HK-2 (cell line): ENCODE measurements around the gene KLRC2.
A peak's percentile ranks its signal among the peaks of the same experiment; 100 is the strongest.
"Not testable (repeated sequence)": the region's sequence is repeated elsewhere in the genome, so short reads cannot be mapped to it uniquely, and the experiment has no call there.

Experiments used
- DNase-seq: peaks from one replicate; pipeline ENCODE4 v3.0.0-alpha.2; 2018; ENCODE audit not compliant: unreplicated experiment

The KLRC2 gene

DNA sequence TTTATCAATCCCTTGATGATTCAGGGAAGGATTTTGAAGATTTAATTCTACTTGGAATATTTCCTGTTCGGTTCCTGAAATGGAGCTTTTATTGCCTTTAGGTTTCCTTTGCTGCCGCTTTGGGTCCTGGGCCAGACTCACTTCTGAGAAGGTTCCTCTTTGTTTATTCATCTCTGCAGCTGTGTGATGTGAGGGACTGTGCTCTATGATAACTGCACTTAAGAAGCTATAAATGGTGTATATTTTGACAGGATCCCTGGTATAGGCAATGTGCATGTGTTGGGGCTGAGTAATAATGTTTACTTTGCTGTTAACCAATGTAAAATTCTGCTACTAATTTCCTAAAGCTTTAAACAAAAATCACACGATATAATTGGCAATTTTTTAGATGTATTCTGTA, at the start of gene KLRC2:
TSS of gene KLRC2 (minus strand) at position 195 of the 400 bp plus-strand sequence. CDS start at position 171, 24 bp downstream.
- not testable (repeated sequence) for DNase-seq

DNA sequence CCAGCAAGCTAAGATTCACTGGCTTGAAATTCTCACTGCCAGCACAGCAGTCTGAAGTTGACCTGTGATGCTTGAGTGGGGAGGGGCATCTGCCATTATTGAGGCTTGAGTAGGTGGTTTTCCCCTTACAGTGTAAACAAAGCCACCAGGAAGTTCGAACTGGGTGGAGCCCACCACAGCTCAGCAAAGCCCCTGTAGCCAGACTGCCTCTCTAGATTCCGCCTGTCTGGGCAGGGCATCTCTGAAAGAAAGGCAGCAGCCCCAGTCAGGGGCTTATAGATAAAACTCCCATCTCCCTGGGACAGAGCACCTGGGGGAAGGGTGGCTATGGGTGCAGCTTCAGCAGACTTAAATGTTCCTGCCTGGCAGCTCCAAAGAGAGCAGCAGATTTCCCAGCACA, 46.1 kb upstream of the KLRC2 start:
- not testable (repeated sequence) for DNase-seq

DNA sequence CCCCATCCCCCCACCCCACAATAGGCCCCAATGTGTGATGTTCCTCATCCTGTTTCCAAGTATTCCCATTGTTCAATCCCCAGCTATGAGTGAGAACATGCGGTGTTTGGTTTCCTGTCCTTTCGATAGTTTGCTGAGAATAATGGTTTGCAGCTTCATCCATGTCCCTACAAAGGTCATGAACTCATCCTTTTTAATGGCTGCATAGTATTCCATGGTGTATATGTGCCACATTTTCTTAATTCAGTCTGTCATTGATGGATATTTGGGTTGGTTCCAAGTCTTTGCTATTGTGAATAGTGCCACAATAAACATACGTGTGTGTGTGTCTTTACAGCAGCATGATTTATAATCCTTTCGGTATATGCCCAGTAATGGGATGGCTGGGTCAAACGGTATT, 37.0 kb upstream of the KLRC2 start:
- DNase-seq: not testable (repeated sequence)

DNA sequence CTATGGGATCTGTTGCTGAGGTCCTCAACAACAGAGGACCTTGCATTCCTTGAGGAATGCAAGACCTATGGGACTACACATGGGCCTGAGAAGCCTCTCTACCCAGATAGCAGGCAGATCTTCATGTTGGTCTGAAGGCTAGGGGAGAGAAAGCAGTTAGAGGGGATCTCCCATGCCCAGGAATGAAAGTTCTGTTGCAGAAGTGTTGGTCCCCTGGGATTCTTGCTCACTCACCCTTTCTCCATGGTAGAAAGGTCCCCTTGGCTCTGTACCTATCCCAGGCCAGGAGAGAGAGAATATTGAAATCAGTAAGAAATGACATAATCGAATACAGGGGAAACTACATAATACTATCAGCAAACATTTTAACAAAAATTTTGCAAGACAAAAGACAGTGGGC, 33.9 kb upstream of the KLRC2 start:
- DNase-seq: no peak

DNA sequence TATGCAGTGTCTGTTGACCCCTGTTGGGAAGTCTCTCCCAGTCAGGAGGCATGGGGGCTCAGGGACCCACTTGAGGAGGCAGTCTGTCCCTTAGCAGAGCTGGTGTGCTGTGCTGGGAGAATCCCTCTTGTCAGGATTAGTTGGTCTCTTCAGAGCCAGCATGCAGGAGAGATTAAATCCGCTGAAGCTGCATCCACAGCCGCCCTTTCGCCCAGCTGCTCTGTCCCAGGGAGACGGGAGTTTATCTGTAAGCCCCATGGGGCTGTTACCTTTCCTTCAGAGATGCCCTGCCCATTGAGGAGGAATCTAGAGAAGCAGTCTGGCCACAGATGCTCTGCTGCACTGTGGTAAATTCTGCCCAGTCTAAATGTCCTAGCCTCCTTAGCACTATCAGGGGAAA, 30.5 kb upstream of the KLRC2 start:
- no peak for DNase-seq

DNA sequence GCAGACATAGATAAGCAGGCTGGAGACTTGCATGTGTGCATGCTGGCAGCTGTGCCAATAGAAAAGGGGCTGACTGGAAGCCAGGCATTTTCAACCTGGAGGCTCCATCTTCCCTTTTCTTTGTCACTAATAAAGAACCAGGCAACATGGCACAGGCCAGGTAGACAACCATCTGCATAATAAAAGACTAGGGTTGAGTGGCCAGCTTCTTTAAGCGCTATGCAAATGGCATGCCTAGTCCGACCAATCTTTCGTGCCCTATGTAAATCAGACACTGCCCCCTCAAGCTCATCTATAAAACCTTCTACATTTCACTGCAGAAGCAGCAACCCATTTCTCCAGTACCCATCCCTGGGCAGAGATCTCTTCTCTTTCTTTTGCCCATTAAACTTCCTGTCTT, 21.9 kb upstream of the KLRC2 start:
- DNase-seq: no peak

DNA sequence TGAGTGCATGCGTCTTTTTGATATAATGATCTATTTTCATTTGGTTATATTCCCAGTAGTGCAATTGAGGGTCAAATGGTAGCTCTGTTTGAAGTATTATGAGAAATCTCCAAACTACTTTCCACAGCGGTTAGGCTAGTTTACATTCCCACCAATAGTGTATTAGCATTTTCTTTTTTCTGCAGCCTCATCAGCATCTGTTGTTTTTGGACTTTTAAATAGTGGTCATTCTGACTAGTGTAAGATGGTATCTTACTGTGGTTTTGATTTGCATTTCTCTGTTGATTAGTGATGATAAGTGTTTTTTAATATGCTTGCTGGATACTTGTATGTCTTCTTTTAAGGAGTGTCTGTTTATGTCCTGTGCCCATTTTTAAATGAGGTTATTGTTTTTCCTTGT, 21.0 kb upstream of the KLRC2 start:
- DNase-seq: no peak

DNA sequence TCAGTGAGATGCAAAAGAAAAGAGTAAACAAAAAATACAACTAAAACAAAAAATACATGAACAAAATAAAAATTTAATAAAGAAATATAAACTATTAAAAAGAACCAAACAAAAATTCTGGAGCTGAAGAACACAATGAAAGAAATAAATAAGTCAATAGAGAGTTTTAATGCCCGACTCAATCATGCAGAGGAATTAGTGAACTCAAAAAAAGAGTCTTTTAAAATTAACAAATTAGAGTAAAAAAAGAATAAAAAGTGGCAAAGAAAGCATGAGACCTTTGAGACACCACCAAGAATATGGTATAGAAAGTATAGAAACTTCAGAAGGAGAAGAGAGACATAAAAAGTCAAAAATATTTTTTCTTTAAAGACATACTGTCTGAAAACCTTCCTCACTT, 20.0 kb upstream of the KLRC2 start:
- DNase-seq: no peak

DNA sequence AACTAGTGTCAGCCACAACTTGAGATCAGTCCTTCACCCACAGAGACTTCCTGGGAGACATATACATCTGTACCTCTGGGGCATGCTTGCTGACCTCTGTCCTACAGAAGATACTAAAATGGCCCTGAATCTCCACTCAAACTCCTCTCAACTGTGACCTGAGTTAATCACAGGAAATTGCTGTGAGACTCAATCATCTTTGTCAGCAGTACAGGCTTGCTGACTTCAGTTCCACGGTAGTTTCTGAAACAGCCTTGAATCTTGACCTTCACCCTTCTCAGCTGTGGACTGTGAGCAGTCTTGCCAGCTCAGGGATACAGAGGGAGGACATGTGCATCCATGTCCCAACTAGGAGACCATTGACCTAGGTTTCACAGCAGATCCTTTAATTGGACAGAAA, 18.7 kb upstream of the KLRC2 start:
- peak; percentile 34 for DNase-seq

DNA sequence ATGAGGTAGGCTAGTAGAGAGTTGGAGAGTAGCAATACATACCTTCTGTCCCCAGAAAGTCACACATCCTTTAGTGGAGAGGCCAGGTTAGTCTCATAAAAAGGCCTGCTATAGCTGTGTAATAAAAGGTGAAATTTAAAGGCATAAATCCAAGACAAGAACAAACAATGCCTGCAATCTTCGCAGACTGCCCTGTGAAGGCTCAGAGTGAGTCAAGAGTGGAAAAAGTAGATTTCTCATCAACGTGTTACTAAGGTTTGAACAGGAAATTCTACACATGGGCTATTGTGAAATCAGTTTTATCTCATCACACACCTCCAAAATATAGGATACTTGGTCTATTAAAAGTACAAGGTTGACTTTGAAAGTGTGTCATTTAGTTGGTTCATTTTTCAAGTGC, 17.3 kb upstream of the KLRC2 start, which contains the start of gene KLRC1:
TSS of gene KLRC1 (minus strand) at position 222 of the 400 bp plus-strand sequence. CDS start 2,221 bp downstream, outside the sequence.
- no peak for DNase-seq

DNA sequence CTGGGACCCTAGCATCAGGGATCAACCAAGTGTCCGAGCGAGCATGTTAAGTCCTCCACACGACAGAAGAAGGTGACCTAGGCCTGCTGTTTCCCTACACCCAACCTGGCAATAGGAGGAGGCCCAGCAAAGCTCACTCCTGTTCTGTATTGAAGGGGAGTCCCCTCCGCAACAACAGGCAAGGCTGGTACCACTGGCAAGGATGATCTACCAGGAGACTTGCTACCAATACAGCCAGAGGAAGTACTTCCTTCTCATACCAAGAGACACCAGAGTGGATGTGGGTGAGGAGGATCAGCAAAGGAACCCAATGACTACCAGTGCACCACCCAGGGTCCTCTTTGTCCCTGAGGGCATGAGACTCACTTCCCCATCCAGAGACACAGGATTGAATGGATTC, 12.4 kb upstream of the KLRC2 start:
- no peak for DNase-seq

DNA sequence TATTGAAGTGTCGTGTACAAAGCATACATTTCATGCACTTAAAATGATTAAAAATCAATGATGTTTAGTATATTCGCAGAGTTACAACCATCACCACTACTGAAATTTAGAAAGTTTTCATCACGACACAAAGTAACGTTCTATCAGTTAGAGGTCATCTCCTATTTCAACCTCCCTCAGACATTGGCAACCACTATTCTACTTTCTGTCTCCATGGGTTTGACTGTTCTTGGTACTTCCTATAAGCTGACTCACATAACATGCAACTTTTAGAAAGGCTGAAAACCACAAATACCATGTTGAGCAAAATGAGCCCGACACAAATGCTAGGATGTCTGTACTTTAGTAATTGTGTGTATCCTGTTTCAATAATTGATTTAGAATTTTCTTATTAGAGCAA, 10.2 kb upstream of the KLRC2 start:
- not testable (repeated sequence) for DNase-seq

DNA sequence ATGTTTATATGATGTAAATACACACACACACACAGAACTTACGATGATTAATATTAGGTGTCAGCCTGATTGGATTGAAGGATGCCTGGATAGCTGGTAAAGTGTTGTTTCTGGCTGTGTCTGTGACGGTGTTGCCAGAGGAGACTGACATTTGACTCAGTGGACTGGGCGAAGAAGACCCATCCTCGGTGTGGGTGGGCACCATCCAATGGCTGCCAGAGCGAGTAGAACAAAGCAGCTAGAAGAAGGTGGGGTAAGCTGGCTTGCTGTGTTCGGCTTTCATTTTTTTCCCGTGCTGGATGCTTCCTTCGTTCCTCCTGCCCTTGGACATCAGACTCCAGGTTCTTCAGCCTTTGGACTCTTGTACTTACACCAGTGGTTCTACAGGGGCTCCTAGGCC, 5.3 kb upstream of the KLRC2 start:
- not testable (repeated sequence) for DNase-seq

DNA sequence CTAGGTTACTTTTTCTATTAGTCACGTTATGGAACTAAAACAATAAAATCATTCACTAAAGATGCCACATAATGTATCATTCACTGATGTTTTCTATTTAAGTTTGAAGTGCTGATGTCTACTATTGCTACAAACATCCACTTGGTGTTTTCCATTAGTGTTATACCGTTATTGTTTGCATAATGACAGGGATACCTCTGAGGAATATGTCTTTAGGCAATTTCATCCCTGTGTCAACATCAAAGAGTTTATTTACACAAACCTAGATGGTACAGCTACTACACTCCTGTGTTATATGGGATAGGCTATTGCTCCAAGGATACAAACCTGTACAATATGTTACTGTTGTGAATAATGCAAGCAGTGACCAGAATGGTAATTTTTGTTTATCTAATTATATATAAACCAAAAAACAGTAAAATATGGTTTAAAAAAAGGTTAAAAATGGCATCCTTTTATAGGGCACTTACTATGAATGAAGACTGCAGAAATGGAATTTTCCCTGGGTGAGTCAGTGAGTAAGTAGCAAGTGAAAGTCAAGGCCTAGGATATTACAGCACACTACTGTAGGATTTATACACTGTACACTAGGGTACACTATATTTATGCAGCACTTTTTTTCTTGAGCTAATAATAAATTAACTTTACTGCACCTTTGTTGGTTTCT, 3.9 kb upstream of the KLRC2 start:
- not testable (repeated sequence) for DNase-seq

DNA sequence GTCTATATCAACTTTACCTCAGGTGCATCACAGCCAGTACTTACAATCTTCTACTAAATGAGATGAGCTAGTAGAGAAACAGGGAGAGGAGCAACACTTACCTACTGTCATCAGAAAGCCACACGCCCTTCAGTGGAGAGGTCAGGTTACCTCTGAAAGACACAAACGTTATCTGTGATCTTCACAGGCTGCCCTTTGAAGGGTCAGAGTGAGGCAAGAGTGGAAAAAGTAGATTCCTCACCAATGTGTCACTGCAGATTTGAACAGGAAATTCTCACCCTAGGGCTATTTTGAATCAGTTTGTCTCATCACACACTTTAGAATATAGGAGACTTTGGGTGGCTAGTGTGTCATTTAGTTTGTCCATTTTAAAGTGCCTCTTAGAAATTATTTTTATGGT, 1.8 kb upstream of the KLRC2 start:
- not testable (repeated sequence) for DNase-seq

DNA sequence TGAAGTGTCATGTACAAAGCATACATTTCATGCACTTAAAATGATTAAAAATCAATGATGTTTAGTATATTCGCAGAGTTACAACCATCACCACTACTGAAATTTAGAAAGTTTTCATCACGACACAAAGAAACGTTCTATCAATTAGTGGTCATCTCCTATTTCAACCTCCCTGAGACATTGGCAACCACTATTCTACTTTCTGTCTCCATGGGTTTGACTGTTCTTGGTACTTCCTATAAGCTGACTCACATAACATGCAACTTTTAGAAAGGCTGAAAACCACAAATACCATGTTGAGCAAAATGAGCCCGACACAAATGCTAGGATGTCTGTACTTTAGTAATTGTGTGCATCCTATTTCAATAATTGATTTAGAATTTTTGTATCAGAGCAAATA, 5.2 kb downstream of the KLRC2 start:
- DNase-seq: not testable (repeated sequence)

DNA sequence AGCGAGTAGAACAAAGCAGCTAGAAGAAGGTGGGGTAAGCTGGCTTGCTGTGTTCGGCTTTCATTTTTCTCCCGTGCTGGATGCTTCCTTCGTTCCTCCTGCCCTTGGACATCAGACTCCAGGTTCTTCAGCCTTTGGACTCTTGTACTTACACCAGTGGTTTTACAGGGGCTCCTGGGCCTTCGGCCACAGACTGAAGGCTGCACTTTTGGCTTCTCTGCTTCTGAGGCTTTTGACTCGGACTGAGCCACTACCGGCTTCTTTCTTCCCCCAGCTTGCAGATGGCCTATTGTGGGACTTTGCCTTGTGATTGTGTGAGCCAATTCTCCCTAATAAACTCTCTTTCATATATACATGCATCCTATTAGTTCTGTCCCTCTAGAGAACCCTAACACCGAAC, 9.9 kb downstream of the KLRC2 start:
- DNase-seq: not testable (repeated sequence)

DNA sequence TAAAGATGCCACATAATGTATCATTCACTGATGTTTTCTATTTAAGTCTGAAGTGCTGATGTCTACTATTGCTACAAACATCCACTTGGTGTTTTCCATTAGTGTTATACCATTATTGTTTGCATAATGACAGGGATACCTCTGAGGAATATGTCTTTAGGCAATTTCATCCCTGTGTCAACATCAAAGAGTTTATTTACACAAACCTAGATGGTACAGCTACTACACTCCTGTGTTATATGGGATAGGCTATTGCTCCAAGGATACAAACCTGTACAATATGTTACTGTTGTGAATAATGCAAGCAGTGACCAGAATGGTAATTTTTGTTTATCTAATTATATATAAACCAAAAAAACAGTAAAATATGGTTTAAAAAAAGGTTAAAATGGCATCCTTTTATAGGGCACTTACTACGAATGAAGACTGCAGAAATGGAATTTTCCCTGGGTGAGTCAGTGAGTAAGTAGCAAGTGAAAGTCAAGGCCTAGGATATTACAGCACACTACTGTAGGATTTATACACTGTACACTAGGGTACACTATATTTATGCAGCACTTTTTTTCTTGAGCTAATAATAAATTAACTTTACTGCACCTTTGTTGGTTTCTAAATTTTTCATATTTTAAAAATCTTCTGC, 11.4 kb downstream of the KLRC2 start:
- DNase-seq: not testable (repeated sequence)

DNA sequence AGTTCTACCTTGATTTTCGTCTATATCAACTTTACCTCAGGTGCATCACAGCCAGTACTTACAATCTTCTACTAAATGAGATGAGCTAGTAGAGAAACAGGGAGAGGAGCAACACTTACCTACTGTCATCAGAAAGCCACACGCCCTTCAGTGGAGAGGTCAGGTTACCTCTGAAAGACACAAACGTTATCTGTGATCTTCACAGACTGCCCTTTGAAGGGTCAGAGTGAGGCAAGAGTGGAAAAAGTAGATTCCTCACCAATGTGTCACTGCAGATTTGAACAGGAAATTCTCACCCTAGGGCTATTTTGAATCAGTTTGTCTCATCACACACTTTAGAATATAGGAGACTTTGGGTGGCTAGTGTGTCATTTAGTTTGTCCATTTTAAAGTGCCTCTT, 13.7 kb downstream of the KLRC2 start:
- DNase-seq: not testable (repeated sequence)

DNA sequence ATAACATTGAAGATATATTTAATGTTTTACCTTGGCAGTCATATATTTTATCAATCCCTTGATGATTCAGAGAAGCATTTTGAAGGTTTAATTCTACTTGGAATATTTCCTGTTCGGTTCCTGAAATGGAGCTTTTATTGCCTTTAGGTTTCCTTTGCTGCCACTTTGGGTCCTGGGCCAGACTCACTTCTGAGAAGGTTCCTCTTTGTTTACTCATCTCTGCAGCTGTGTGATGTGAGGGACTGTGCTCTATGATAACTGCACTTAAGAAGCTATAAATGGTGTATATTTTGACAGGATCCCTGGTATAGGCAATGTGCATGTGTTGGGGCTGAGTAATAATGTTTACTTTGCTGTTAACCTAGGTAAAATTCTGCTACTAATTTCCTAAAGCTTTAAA, 15.5 kb downstream of the KLRC2 start, which contains the start of gene KLRC3:
TSS of gene KLRC3 (minus strand) at position 262 of the 400 bp plus-strand sequence. CDS start at position 217, 45 bp downstream.
- DNase-seq: not testable (repeated sequence)

DNA sequence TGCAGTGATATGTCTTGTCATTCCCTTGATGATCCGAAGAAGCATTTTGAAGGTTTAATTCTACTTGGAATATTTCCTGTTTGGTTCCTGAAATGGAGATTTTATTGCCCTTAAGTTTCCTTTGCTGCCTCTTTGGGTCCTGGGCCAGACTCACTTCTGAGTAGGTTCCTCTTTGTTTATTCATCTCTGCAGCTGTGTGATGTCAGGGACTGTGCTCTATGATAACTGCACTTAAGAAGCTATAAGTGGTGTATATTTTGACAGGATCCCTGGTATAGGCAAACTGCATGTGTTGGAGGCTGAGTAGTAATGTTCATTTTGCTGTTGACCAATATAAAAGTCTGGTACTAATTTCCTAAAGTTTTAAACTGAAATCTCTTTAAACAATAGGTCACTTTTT, 26.4 kb downstream of the KLRC2 start, which contains the start of gene KLRC4:
TSS of gene KLRC4 (minus strand) at position 366 of the 400 bp plus-strand sequence. CDS start at position 184, 182 bp downstream.
- no peak for DNase-seq

DNA sequence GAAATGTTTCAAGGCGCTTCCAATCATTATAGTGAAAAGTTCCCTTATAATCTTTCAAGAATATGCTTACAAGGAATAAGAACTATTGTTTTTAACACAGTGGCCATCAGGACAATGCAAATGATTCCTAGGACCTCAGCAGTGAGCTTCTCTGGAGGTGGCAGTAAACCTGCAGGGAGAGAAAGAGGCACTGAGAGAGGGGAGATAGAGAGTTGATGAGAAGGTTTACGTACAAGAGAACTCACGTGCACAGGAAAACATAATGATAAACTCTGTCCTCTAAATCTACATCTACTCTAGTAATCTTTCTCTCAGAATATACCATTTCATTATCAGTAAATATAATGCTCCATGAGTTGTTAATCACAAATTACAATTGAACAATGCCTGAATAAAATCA, 27.0 kb downstream of the KLRC2 start:
- no peak for DNase-seq

DNA sequence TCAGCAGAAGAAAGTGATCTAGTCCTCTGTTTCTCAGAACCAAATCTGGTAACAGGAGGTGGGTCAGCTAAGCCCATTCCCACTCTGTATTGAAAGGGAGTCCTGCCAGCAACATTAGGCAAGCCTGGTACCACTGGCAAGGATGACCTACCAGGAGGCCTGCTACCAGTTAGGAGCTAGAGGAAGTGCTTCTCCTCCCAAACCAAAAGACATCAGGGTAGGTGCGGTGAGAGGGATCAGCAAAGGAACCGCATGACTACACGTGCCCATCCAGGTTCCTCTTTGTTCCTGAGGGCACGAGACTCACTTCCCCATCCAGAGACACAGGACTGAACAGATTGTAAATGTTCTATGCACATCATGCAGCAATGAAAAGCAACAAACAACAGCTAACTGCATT, 29.1 kb downstream of the KLRC2 start:
- no peak for DNase-seq
